SK-N-SH (cell line): ENCODE data around the gene PPT2. TPM values are rescaled to one million over a fixed set of nuclear protein-coding genes. Genes with fewer than 3 reads are reported as not detected.

Source experiments
- CTCF ChIA-PET: fragments of 300-600, 350-600 bp; formaldehyde crosslinking; extraction: SDS; loops from one replicate; lab custom pipeline; 2021; lab: Yijun Ruan, JAX
- POLR2A ChIA-PET: fragments of 350-600 bp; sonication (Branson Sonifier 250); formaldehyde crosslinking; extraction: SDS; loops from one replicate; lab custom pipeline; 2020; ENCODE audit warnings: antibody characterized with exemption, inconsistent platforms; lab: Yijun Ruan, JAX
- DNase-seq: peaks from one replicate; pipeline ENCODE4 v3.0.0; 2012
- H2AFZ ChIP-seq: fragments of 200-600 bp; sonication (generic); 2 replicates; pipeline ENCODE4 v1.8.1; 2016; ENCODE audit warnings: antibody characterized with exemption, mild to moderate bottlenecking, low read depth
- H3F3A ChIP-seq: fragments of 200-600 bp; sonication (generic); replicated peaks from 2 replicates; pipeline ENCODE3; 2016; ENCODE audit warnings: antibody characterized with exemption, mild to moderate bottlenecking; ENCODE audit not compliant: insufficient read depth
- H3K27ac ChIP-seq, 2 experiments: fragments of 200-500 bp in 1 of 2; fragments of 200-600 bp in 1 of 2; sonication (Bioruptor generic) in 1 of 2; sonication (generic), shearing (Covaris generic) in 1 of 2; 2 replicates each; pipeline versions ENCODE4 v1.5.1 to v1.6.1; 2014 to 2016; ENCODE audit warnings: low read depth in 2 of 2, inconsistent platforms in 1 of 2, low read length in 1 of 2, mild to moderate bottlenecking in 1 of 2, mixed read lengths in 1 of 2
- H3K27me3 ChIP-seq: fragments of 200-600 bp; sonication (generic), shearing (Covaris generic); 2 replicates; pipeline ENCODE4 v1.6.1; 2016; ENCODE audit warnings: mixed run types; ENCODE audit not compliant: insufficient read depth
- H3K36me3 ChIP-seq, 2 experiments: fragments of 200-500 bp in 1 of 2; fragments of 200-600 bp in 1 of 2; sonication (Bioruptor generic) in 1 of 2; sonication (generic) in 1 of 2; replicated peaks in 1 of 2; 2 replicates each; pipeline versions ENCODE3 to v1.5.1; 2014 to 2016; ENCODE audit warnings: low read length in 1 of 2, mild to moderate bottlenecking in 1 of 2; ENCODE audit not compliant: insufficient read depth in 2 of 2, control insufficient read depth in 1 of 2
- H3K4me1 ChIP-seq, 2 experiments: fragments of 200-500 bp in 1 of 2; fragments of 200-600 bp in 1 of 2; sonication (Bioruptor generic) in 1 of 2; sonication (generic), shearing (Covaris generic) in 1 of 2; 2 replicates each; pipeline versions ENCODE4 v1.5.1 to v1.6.1; 2014 to 2016; ENCODE audit warnings: low read depth in 1 of 2, low read length in 1 of 2, mixed run types in 1 of 2; ENCODE audit not compliant: insufficient read depth in 2 of 2, control insufficient read depth in 1 of 2
- H3K4me2 ChIP-seq: fragments of 200-600 bp; sonication (generic), shearing (Covaris generic); 2 replicates; pipeline ENCODE4 v1.6.1; 2017; ENCODE audit warnings: mixed run types
- H3K4me3 ChIP-seq, 2 experiments: fragments of 200-500 bp in 1 of 2; fragments of 200-600 bp in 1 of 2; sonication (Bioruptor generic) in 1 of 2; sonication (generic), shearing (Covaris generic) in 1 of 2; 2 replicates each; pipeline versions ENCODE4 v1.5.1 to v1.8.1; 2014 to 2016; ENCODE audit warnings: low read depth in 2 of 2, inconsistent platforms in 1 of 2, low read length in 1 of 2, mild to moderate bottlenecking in 1 of 2, mixed read lengths in 1 of 2, moderate library complexity in 1 of 2
- H3K79me2 ChIP-seq: fragments of 200-600 bp; sonication (generic); 2 replicates; pipeline ENCODE4 v1.8.1; 2017; ENCODE audit warnings: mild to moderate bottlenecking; ENCODE audit not compliant: insufficient read depth
- H3K9ac ChIP-seq: fragments of 200-600 bp; sonication (generic); 2 replicates; pipeline ENCODE4 v1.6.1; 2017; ENCODE audit warnings: mixed run types
- H3K9me2 ChIP-seq: fragments of 200-600 bp; sonication (generic); 2 replicates; pipeline ENCODE4 v1.6.1; 2017; ENCODE audit warnings: mixed run types
- H3K9me3 ChIP-seq: fragments of 200-600 bp; sonication (generic); 2 replicates; pipeline ENCODE4 v1.6.1; 2017; ENCODE audit warnings: mixed run types, mild to moderate bottlenecking, moderate library complexity
- H4K20me1 ChIP-seq: fragments of 200-600 bp; sonication (generic); 2 replicates; pipeline ENCODE4 v1.6.1; 2017; ENCODE audit warnings: mild to moderate bottlenecking, mixed run types; ENCODE audit not compliant: insufficient read depth
- CHD2 ChIP-seq: fragments of 150-350 bp; IDR thresholded peaks from 2 replicates; pipeline ENCODE4 v1.6.1; 2018; ENCODE audit warnings: low read length; ENCODE audit not compliant: partially characterized antibody
- CTCF ChIP-seq: fragments of 200-600 bp; sonication (generic); IDR thresholded peaks from 2 replicates; pipeline ENCODE4 v1.6.1; 2017; ENCODE audit warnings: antibody characterized with exemption, mild to moderate bottlenecking, moderate library complexity
- ELF1 ChIP-seq: IDR thresholded peaks from 2 replicates; pipeline ENCODE4 v1.4.0; 2012
- FOSL2 ChIP-seq: IDR thresholded peaks from 2 replicates; pipeline ENCODE4 v1.4.0; 2012; ENCODE audit warnings: low read depth, mild to moderate bottlenecking, moderate library complexity, borderline replicate concordance
- GABPA ChIP-seq: IDR thresholded peaks from 2 replicates; pipeline ENCODE4 v1.4.0; 2012; ENCODE audit warnings: low read depth, mild to moderate bottlenecking
- GATA2 ChIP-seq: sonication (generic); formaldehyde crosslinking; IDR thresholded peaks from 2 replicates; pipeline ENCODE4 v1.5.0; 2020; ENCODE audit warnings: mild to moderate bottlenecking, missing genetic modification reagents
- MXI1 ChIP-seq: IDR thresholded peaks from 2 replicates; pipeline ENCODE4 v1.6.1; 2012; ENCODE audit warnings: mild to moderate bottlenecking, low read depth, low read length, improper control_type of control experiment
- NFIC ChIP-seq: IDR thresholded peaks from 2 replicates; pipeline ENCODE4 v1.4.0; 2012; ENCODE audit warnings: borderline replicate concordance
- NRF1 ChIP-seq: IDR thresholded peaks from 2 replicates; pipeline ENCODE4 v1.6.1; 2012; ENCODE audit warnings: low read depth, mild to moderate bottlenecking, low read length
- PBX3 ChIP-seq: IDR thresholded peaks from 2 replicates; pipeline ENCODE4; 2012
- POLR2AphosphoS5 ChIP-seq: IDR thresholded peaks from 2 replicates; pipeline ENCODE4 v1.6.1; 2012; ENCODE audit warnings: low read depth, low read length
- RFX5 ChIP-seq: IDR thresholded peaks from 2 replicates; pipeline ENCODE4 v1.6.1; 2012; ENCODE audit warnings: mild to moderate bottlenecking, improper control_type of control experiment, low read length
- USF2 ChIP-seq: fragments of 150-350 bp; IDR thresholded peaks from 2 replicates; pipeline ENCODE4 v1.6.1; 2017; ENCODE audit warnings: antibody characterized with exemption, low read length, low read depth, borderline replicate concordance
- YY1 ChIP-seq: IDR thresholded peaks from 2 replicates; pipeline ENCODE4 v1.4.0; 2012; ENCODE audit warnings: low read depth, mild to moderate bottlenecking
- ZBTB33 ChIP-seq: IDR thresholded peaks from 2 replicates; pipeline ENCODE4 v1.4.0; 2012; ENCODE audit warnings: low read depth, borderline replicate concordance
- WGBS: methylation state at CpG from one replicate; pipeline ENCODE4 v1.1.6; 2017; ENCODE audit warnings: low lambda C conversion rate; 5-methylcytosine and 5-hydroxymethylcytosine counted together
- polyA plus RNA-seq, 3 experiments: library from polyadenylated mRNA; depleted of rRNA; stranded (reverse); fragments of >200 nt; gene quantifications; 2 replicates each; pipeline ENCODE4 v1.2.3, GENCODE V29; 2012

Gene PPT2
- polyA plus RNA-seq, 1 of the 3 experiments (the other 2 are of a cell fraction): 32.7 TPM

GRCh38 chr6:32146287-32146686, 7.7 kb upstream of the PPT2 start:
- Histone ChIP-seq H3K4me1 (peaks cover 0 to 3% of the 10 kb centered on the region in 2 experiments; a peak in 1 of 4 replicates), H3K27me3 (no peaks in the 10 kb centered on the region), H3K9ac (no peak overlapping the region), H3K36me3 (no peaks in the 10 kb centered on the region), H3K27ac (no peak overlapping the region), H3K9me3 (no peaks in the 10 kb centered on the region), H3K4me3 (no peak overlapping the region), H3K9me2 (no peaks in the 10 kb centered on the region), H3K4me2 (no peak overlapping the region), H4K20me1 (no peaks in the 10 kb centered on the region), H3K79me2 (no peaks in the 10 kb centered on the region), H2AFZ (no peak overlapping the region), H3F3A (no peaks in the 10 kb centered on the region)
- TF ChIP-seq ELF1 (no peak), CTCF (no peak), CHD2 (no peak), ZBTB33 (no peak)
- CTCF ChIA-PET: interaction anchor here (0.6 kb wide), 1 partner anchor 654 kb away, joined by 4 read pairs; no protein-coding TSS in a partner anchor
- DNase-seq: no peak
- 97% methylated on average over 1 of the region's 1 CpG for WGBS
- POLR2A ChIA-PET: no interaction called here

- Histone ChIP-seq H3K9ac (no peak overlapping the region), H3K36me3 (no peaks in the 10 kb centered on the region), H3K9me3 (no peaks in the 10 kb centered on the region), H4K20me1 (no peaks in the 10 kb centered on the region), H3K9me2 (no peaks in the 10 kb centered on the region), H3K79me2 (no peaks in the 10 kb centered on the region), H3K27me3 (no peaks in the 10 kb centered on the region), H3K4me3 (no peak overlapping the region), H3K4me2 (no peak overlapping the region), H3K27ac (no peak overlapping the region), H2AFZ (no peak overlapping the region), H3F3A (no peaks in the 10 kb centered on the region), H3K4me1 (peaks cover 0 to 5% of the 10 kb centered on the region in 2 experiments; a peak in 1 of 4 replicates)
- DNase-seq: no peak
- CTCF ChIA-PET: interaction anchor here (0.6 kb wide), 1 partner anchor 654 kb away, joined by 4 read pairs; no protein-coding TSS in a partner anchor
- POLR2A ChIA-PET: no interaction called here
- WGBS: 65% methylated on average over 4 of the region's 4 CpGs
- TF ChIP-seq FOSL2 (no peak), CHD2 (no peak), USF2 (no peak), PBX3 (no peak), YY1 (no peak), POLR2AphosphoS5 (no peak), RFX5 (no peak), CTCF (no peak), ELF1 (no peak), GABPA (no peak), NFIC (no peak), GATA2 (CRISPR knock-in tag) (no peak), NRF1 (no peak), MXI1 (no peak)
These were observed 7.3 kb upstream of the PPT2 start for GRCh38 chr6:32146687-32147086.
